Measurements from ENCODE around the gene TRA2B.
"Not testable (repeated sequence)": the region's sequence is repeated elsewhere in the genome, so short reads cannot be mapped to it uniquely, and the experiment has no call there.

TRA2B gene

DNA sequence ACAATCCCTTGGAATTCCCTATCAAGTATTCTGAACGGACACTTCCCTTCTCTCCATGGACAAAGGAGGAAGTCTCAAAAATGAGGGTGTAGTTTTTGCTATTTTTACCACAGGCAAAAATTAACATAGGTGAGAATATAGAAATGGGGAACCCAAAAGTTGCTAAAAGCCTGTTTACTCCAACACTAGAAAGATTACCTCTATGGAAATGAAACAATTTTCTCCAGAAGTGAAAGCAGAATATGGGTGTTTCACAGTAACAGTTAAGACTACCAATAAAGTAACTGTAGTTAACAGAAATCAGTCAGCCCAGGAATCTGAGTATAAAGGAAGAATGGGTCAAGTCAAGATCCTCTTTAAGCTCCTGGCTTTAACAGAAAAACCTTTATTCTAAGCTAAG, 9.3 kb downstream of the TRA2B start:
- no peak for DNase-seq (ENCODE audit: low read depth, low spot score)

DNA sequence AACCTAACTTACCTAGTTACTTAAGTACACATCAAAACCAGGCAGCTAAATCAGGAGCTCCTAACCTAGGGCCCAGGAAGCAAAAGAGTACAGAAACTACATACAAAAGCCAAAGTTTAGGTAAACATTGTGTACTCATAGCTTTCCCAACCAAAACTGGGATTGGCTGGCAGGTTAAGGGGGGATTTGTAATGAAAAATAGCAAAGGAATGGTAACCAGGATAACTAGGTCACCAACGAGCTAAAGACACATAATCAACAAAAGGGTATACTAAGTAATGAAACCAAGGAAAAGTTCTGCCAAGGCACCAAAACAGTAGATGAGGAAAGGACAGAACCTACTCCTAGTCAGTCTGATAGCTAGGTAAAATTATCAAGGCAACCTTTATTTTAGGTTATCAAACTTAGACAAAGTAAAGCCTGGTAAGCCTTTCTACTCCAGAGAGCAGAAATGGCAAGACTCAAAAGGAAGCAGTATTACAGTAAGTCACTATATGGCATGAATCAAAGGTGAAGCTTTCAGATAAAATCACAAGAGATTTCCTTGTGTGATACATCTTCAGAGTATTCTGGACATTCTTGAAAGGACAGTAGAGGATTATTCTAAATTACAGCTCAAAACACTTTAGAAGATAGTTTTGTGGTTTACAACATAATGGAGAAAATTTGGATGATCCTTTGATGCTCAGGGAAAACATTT, 10.2 kb downstream of the TRA2B start:
- DNase-seq (ENCODE audit: low read depth, low spot score) = no peak

DNA sequence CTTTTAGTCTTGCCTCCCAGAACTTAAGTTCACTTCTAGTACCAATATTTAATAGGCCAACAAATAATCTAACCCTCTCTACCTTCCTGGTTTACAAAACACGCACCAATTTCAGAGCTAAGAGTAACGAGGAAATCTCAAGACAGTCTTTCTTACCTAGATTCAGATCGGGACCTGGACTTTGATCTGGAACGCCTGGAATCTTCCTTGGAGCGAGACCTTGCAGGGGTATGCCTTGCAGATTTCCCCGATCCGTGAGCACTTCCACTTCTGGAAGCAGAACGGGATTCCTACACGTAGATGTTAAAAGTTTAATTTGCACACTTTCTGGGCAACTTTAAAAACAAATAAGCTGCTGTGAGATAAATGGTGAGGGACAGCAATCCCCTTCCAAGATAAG, 11.4 kb downstream of the TRA2B start:
- DNase-seq (ENCODE audit: low read depth, low spot score) = no peak

DNA sequence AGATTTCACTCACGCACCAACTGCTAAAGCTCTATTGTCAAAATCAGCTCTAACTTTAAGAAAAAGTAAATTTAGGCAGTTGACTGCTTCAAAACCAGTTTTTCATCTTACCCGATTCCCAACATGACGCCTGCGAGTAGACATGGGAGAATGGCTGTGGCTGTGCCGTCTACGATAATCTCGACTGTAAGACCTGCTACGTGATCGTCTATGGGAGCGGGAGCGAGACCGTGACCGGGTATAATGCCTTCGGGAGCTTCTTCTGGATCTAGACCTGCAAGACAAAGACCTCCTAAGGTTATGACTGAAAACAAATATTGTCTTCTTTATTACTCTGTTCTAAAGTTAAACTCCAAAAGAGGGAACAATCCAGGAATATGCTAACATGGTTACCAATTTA, 12.5 kb downstream of the TRA2B start:
- no peak for DNase-seq (ENCODE audit: low read depth, low spot score)

DNA sequence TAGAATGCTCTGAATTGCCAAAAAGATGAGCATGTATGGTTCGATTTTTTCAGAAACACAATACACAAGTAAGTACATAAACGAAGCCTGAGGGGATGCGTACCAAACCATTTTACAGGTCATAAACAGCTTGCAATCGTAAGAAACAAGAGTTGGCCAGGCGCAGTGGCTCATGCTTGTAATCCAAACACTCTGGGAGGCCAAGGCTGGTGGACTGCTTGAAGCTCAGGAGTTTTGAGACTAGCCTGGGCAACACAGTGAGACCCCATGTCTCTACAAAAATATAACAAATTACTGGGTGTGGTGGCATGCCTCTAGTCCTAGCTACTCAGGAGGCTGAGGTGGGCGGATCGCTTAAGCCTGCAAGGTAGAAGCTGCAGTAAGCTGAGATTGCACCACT, 13.4 kb downstream of the TRA2B start:
- DNase-seq (ENCODE audit: low read depth, low spot score) = no peak

DNA sequence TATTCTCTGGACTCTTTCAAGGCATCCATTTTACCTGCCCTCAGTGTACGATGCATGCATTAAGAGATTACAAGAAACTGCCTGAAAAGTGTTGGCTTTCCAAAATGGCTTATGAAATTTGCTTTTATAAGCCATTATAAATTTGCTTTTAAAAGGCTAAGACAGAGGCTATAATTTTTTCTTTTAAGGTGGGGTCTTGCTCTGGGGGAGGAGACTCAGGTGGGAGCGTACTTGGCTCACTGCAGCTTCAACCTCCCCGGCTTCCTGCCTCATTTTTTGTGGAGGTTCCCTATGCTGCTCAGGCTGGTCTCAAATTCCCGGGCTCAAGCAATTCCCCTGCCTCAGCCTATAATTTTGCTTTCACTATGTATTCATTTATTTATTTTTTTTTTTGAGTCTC, 17.6 kb downstream of the TRA2B start:
- no peak for DNase-seq (ENCODE audit: low read depth, low spot score)

DNA sequence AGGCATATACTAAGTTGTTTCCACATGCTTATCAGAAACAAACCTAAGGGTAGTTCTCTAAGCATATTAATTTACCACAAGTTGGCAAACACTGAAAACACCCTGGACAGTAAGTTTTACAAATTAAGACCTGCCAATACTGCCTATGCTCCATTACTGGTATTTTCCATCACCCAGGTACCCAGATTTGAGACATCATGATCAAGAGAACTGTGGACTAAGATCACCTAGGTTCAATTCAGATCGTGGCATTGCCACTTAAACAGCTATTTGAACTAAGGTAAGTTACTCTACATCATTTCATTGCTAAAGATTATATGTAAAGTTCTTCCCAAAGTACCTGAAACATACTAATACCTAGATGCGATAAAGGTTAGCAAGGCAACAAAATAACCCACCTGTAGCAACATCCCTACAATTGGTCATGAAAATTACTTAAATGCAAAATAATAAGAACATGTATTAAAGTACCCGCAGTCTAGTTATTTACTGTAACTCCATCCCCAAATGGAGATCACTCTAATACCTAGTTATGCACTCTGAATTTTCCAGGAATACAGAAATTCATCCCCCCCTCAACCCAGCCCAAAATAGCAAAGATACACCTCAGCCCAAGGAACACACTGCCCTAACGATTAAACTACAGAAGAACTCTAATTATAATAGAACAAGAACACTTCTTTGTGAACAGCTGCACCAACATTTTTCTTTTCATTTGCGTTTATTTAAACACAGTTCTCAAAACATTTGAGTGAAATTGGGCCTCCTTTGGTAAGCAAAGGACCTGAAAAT, 21.6 kb downstream of the TRA2B start:
- DNase-seq (ENCODE audit: low read depth, low spot score) = no peak

DNA sequence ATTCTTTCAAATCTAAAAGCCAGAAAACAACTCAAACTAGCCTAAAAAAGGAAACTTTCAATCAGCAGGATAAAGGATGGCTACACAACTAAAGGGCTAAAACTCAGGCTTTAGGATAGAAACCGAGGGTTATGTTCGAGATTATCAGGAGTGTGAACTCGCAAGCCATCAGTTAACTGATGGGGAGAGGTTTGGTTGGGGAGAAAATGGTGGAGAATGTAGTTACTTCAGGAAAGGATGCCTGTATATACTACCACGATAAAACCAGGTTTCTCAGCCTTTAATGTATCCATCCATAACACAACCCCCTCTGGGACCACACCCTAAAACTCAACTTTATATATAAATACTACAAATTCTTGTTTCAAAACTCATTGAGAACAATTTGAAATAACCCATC, 22.2 kb downstream of the TRA2B start:
- DNase-seq (ENCODE audit: low read depth, low spot score) = no peak

DNA sequence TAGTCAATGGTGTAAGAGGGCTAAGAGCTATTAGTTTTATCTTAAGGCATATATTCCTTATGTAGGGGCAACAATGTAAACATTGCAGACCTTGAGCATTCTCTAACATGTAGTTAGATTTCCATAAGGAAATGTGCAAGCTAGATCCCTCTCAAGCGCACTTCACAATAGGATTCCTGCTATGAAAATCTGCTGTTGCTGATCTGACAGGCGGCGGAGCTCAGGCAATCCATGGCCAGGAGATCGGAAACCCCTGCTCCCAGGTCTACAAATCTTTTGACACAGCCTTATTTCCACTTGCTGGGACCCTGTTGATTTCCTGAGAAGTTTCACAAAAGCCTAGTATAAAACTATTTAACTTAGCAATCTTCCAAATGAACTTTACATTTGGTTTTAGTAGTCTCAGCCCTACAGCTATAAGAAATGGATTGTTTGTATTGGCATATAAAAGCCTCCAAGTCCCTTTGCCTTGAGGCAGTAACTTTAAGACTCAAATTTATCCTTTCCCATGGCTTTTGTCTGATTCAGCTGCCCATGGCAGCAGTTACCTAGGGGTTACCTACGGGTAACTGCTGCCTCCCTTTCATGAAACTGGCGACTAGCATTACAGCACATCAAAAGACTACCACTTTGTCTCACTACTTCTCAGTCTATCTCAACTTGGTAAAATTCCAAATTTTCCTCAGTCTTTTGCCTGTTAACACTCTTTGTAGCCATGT, 22.7 kb downstream of the TRA2B start:
- no peak for DNase-seq (ENCODE audit: low read depth, low spot score)

DNA sequence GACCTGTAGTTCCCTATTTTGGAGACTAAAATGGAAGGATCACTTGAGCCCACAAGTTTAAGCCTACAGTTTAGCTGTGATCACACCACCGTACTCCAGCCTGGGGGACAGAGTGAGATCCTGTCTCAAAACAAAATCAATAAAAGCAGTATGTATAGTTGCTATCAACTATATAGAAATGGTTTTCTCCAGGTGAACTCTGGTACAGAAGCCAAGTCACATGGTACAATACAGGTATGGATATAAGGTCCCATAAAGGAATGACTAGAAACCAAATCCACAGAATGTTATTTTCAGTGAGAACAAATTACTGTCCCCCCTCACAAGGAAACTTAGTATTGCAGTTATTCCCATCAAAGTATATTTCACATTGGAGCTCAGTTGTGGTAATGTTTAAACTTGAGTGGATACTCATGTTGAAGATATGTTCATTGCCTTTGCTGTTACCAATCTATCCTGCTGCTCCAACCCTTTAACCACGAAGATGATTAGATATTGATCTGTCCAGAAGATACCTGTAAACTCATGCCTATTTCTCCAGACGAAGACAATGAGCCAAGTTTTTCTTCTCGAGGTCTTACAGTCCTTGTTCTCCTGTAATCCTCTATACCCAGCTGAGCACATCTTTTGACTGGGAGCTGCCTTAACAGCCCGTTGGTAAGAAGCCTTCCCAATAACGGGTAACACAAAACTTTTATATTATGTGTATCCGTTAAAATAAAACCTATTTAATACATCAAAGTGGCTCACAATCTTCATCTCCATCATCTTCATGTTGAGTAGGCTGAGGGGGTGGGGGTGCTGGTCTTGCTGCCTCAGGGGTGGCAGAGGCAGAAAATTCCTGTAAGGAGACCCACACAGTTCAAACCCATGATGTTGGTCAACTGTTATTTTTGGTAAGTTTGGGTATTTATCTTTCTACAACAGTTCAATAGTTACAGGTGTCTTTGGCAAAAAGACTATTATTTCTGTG, 24.6 kb downstream of the TRA2B start:
- DNase-seq (ENCODE audit: low read depth, low spot score) = no peak

DNA sequence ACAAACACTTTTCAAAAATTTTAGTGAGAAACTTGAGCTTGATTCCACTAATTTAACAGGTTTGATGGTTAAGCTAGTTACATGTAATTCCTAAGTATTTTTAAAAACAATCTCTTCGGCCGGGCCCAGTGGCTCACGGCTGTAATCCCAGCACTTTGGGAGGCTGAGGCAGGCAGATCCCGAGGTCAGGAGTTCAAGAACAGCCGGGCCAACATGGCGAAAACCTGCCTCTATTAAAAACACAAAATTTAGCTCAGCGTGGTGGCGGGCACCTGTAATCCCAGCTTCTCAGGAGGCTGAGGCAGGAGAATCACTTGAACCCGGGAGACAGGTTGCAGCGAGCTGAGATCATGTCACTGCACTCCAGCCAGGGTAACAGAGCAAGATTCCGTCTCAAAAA, 25.3 kb downstream of the TRA2B start:
- no peak for DNase-seq (ENCODE audit: low read depth, low spot score)

DNA sequence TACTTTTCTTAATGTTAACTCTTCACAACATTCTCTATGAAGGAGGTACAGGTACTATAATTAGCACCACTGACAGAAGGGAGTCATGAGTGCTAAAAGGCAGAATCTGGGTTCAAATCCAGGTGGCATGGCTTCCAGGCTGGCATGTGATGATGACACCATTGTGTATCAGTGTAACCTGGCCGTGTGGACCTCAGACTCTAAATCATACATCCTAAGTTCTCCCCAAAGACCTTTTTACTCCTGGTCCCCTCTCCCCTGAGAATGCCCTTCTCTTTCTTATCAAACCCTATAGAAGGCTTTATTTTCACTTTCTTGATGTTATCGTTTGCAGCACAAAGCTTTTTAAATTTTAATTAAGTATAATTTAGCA, 26.8 kb downstream of the TRA2B start:
- not testable (repeated sequence) for DNase-seq (ENCODE audit: low read depth, low spot score)

DNA sequence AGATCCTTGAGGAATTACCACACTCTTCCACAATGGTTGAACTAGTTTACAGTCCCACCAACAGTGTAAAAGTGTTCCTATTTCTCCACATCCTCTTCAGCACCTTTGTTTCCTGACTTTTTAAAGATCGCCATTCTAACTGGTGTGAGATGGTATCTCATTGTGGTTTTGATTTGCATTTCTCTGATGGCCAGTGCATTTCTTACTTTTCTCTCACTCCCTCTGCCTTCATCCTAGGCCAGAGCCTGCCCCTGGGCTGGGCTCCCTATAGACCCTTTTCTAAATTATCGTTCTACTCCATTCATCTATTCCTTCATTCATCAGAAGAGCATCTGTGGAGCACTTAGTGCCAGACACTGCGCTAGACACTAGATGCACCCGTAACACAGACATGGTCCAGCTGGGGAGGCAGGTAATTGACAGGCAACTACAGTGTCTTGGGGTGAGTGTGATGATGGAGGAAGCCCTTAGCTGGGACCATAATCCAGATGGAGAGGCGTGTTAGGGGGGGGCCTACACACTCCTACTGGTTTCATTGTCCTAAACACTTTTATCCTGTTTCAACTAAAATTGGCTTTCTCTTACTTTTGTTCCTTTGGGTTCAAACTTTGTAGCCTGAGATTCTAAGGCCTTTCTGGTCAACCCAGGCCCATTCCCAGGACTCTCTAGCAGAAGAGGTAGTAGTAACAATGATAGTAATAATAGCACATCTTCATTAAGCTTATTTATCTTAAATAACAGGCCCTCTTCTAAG, 27.3 kb downstream of the TRA2B start:
- DNase-seq (ENCODE audit: low read depth, low spot score) = not testable (repeated sequence)

DNA sequence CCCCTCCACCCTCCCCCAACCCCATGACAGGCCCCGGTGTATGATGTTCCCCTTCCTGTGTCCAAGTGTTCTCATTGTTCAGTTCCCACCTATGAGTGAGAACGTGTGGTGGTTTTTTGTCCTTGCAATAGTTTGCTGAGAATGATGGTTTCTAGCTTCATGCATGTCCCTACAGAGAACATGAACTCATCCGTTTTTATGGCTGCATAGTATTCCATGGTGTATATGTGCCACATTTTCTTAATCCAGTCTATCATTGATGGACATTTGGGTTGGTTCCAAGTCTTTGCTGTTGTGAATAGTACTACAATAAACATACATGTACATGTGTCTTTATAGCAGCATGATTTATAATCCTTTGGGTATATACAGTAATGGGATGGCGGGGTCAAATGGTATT, 27.9 kb downstream of the TRA2B start:
- DNase-seq (ENCODE audit: low read depth, low spot score) = not testable (repeated sequence)

DNA sequence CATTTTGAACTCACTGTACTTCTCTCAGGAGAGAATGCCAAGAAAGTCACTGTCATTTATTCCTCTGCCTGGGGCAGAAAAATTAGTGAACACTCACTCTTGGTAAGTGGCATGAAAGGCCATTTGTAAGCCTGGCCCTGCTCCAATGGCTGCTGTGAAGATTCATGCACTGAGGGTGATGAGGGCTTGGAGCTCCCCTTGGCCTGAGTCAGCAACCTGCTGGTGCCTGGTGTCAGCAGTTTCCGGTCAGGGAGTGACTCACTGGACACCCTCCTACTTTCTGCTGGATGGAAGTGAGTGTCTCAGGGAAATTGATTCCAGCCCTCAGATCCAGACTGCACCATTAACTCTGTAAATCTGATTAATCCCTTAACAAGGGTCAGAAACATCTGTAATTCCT, 37.6 kb downstream of the TRA2B start:
- peak; percentile 87 for DNase-seq (ENCODE audit: low read depth, low spot score)

DNA sequence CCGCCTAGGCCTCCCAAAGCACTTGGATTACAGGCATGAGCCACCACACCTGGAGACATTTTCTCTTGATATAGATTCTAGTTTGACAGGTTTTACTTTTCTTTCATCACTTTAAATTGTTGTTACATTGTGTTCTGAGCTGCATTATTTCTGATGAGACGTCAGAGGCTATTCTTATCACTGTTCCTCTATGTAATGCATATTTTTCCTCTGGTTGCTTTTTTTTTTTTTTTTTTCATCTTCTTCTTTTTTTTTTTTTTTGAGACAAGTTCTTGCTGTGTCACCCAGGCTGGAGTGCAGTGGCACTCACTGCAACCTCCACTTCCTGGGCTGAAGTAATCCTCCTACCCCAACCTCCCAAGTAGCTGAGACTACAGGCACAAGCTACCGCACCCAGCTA, 41.2 kb downstream of the TRA2B start:
- DNase-seq (ENCODE audit: low read depth, low spot score) = no peak

DNA sequence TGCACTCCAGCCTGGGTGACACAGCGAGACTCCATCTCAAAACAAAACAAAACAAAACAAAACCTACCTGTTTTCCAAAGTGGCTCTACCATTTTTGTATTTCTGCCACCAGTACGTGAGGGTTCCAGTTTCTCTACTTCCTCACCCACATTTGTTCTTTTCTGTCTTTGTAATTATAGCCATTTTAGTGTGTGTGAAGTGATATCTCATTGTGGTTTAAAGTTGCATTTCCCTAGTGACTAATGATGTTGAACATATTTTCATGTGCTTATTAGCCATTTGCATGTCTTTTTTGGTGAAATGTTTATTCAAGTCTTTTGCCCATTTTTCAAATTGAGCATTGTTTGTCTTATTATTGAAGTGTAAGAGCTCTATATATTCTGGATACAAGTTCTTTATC, 50.7 kb downstream of the TRA2B start:
- no peak for DNase-seq (ENCODE audit: low read depth, low spot score)

DNA sequence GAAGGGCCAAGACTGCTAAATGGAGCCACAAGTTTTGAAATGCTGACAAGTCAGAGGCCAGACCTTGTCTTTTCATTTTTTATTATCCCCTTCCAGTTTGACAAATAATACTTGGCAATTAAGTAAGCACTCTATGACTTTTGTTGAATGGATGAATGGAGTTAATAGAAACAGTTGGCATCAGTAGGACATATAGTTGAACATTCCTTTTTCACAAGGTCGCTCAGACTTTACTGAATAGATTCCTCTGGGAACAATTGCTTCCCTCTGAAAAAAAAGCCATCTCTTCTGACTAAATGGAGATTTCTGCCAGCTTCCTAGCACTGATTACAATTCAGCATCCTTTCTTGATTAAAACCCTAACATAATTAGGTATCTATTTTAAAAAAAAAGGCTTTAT, 53.2 kb downstream of the TRA2B start:
- DNase-seq (ENCODE audit: low read depth, low spot score) = no peak

DNA sequence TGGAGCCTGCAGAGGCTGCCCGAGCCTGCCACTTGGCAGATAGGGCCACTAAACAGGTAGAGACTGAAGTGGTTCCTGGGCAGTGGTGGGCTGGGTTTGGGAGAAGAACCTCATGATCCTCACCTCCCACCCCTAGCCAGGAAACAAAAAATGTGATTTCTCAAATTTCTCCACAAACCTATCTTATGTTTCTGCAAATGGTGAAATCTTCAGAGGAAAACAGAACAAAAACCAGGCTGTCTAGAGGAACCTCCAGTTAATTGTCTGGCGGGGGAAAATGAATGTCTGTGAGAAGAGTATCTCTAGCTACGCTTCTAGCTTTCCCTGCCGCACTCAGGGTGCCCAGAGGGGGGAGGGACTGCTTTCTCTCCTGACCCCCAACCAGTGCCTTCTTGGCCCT, 55.9 kb downstream of the TRA2B start:
- no peak for DNase-seq (ENCODE audit: low read depth, low spot score)

DNA sequence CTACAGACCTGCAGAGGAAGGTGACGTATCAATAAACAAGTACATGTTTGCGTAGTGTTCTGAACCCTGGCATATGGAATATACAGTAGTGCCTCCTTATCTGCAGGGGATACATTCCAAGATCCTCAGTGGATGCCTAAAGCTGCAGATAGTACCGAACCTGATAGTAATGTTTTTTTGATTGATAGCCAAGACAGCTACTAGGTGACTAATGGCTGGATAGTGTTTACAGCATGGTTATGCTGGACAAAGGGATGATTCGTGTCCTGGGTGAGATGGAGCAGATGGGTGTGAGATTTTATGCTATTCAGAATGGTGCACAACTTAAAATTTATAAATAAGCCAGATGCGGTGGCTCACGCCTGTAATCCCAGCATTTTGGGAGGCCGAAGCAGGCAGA, 57.2 kb downstream of the TRA2B start:
- no peak for DNase-seq (ENCODE audit: low read depth, low spot score)

DNA sequence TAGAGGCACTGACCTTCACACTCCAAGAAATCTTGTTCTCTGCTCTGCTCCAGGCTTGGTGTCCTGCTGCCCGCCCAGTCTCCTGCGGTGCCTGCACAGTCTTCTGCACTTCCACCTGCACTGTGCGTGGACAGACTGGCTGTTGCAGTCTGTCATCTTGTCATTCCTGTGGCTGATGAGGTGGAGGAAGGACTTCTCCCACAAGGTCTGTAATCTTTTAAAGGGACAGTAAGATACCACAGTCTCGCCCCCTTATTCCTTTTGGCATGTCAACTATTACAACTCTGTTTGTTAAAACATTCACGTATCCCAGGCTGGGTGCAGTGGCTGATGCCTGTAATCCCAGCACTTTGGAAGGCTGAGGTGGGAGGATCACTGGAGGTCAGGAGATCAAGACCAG, 58.9 kb downstream of the TRA2B start:
- DNase-seq (ENCODE audit: low read depth, low spot score) = peak; percentile 12
